Right lobe of liver (tissue), 6 donors: ENCODE results near the gene MCTP1. TPM values are rescaled to one million over a fixed set of nuclear protein-coding genes. Genes with fewer than 3 reads are reported as not detected.

Source experiments
- ATAC-seq, 4 donors: fragments of 200-7000 bp; cut with Tn5 transposase; one replicate each; pipeline ENCODE4 v1.9.1; 2020; ENCODE audit warnings: mild to moderate bottlenecking in 4 of 4, moderate library complexity in 4 of 4
- DNase-seq, 3 donors: peaks; one replicate each; pipeline ENCODE4 v3.0.0-alpha.2; 2020
- H3K27ac ChIP-seq, 3 donors: fragments of 200-600 bp; one replicate each; pipeline ENCODE4 v1.8.0; 2022
- H3K27me3 ChIP-seq, 2 donors: fragments of 200-600 bp; one replicate each; pipeline ENCODE4 v1.8.0; 2022
- H3K36me3 ChIP-seq, 4 donors: fragments of 200-600 bp; sonication (generic) in 1 of 4; one replicate each; pipeline versions ENCODE4 v1.5.1 to v1.8.0; 2017 to 2022; ENCODE audit warnings: control low read depth in 1 of 4
- H3K4me1 ChIP-seq, 4 donors: fragments of 200-600 bp; sonication (generic) in 1 of 4; one replicate each; pipeline versions ENCODE4 v1.5.1 to v1.8.0; 2017 to 2022; ENCODE audit warnings: control low read depth in 1 of 4
- H3K4me3 ChIP-seq, 3 donors: fragments of 200-600 bp; one replicate each; pipeline ENCODE4 v1.8.0; 2022
- H3K9me3 ChIP-seq, 4 donors: fragments of 200-600 bp; sonication (generic) in 1 of 4; one replicate each; pipeline versions ENCODE4 v1.5.1 to v1.8.0; 2017 to 2022; ENCODE audit warnings: control low read depth in 1 of 4
- CTCF ChIP-seq, 4 donors: fragments of 200-600 bp in 3 of 4; fragments of 450-650 bp in 1 of 4; IDR thresholded peaks; one replicate each; pipeline versions ENCODE4 v1.5.1 to v1.8.0; 2016 to 2022; ENCODE audit warnings: antibody characterized with exemption in 4 of 4, mild to moderate bottlenecking in 2 of 4
- POLR2A ChIP-seq: fragments of 450-650 bp; IDR thresholded peaks from one replicate; pipeline ENCODE4 v1.6.1; 2017; ENCODE audit warnings: antibody characterized with exemption, mild to moderate bottlenecking
- WGBS: methylation state at CpG from one replicate; pipeline ENCODE4 v1.1.6; 2018; ENCODE audit warnings: low coverage, low lambda C conversion rate; ENCODE audit not compliant: insufficient coverage; ENCODE audit errors: missing lambda C conversion rate; 5-methylcytosine and 5-hydroxymethylcytosine counted together
- intact Hi-C, 2 donors: fragments of 100-400 bp; cut with DNase I; formaldehyde crosslinking; loops; one replicate each; pipeline versions ENCODE4 v1.11.2 to v1.14.1; 2022
- total RNA-seq, 6 experiments: library from RNA; depleted of rRNA in 2 of 6; stranded (reverse); fragments of >200 nt in 2 of 6; fragmentation: NEBNext Ultra II Directional in 3 of 6; extraction: Animal tissue kit (Norgen Biotek cat#: 25700) in 3 of 6; gene quantifications; one replicate each; pipeline versions ENCODE4 v1.1.0 to v1.2.4, GENCODE V29; 2016 to 2023
- donor health status: DM: no; HTN: yes; CAD: no.
- donor health status: DM: no; HTN: no; CAD: no.
- donor health status: DM: no; HTN: no; CAD: no.
- donor health status: DM: no; HTN: yes; CAD: no.
- donor health status: DM: no; HTN: yes; CAD: no.

MCTP1 gene
- total RNA-seq, 6 experiments from 2014 or later: 1.2 to 5.9 (median 3.5) TPM

- Histone ChIP-seq H3K4me3 (no peak overlapping the region), H3K27ac (no peak overlapping the region), H3K36me3 (no peaks in the 10 kb centered on the region), H3K27me3 (no peaks in the 10 kb centered on the region), H3K4me1 (no peaks in the 10 kb centered on the region), H3K9me3 (no peaks in the 10 kb centered on the region)
- intact Hi-C loops: no loop called here
- no peak for ATAC-seq
- no peak for DNase-seq
- TF ChIP-seq CTCF (IDR thresholded peaks at IDR 0.05): no peak
- no peak for TF ChIP-seq POLR2A
- WGBS: 57% methylated on average over 8 of the region's 8 CpGs
Observed at GRCh38 chr5:95076395-95077185, 208.3 kb downstream of the MCTP1 start.

GRCh38 chr5:95075111-95075510, 209.8 kb downstream of the MCTP1 start:
- Histone ChIP-seq H3K4me3 (no peak overlapping the region), H3K4me1 (no peaks in the 10 kb centered on the region), H3K27me3 (no peaks in the 10 kb centered on the region), H3K9me3 (no peaks in the 10 kb centered on the region), H3K27ac (no peak overlapping the region), H3K36me3 (no peaks in the 10 kb centered on the region)
- intact Hi-C loops: no loop called here
- DNase-seq (no peak), ATAC-seq (no peak)
- 75% methylated on average over 1 of the region's 1 CpG for WGBS
- TF ChIP-seq POLR2A (no peak), CTCF (IDR thresholded peaks at IDR 0.05) (no peak)

- no peak for TF ChIP-seq POLR2A
- no peak for TF ChIP-seq CTCF (IDR thresholded peaks at IDR 0.05)
- intact Hi-C loops: no loop called here
- no peak for DNase-seq
- Histone ChIP-seq H3K9me3 (no peaks in the 10 kb centered on the region), H3K27me3 (no peaks in the 10 kb centered on the region), H3K4me3 (no peak overlapping the region), H3K27ac (no peak overlapping the region), H3K4me1 (no peaks in the 10 kb centered on the region), H3K36me3 (no peaks in the 10 kb centered on the region)
- ATAC-seq: no peak
Observed at GRCh38 chr5:95072281-95072680, 212.6 kb downstream of the MCTP1 start.

- Histone ChIP-seq H3K27ac (no peak overlapping the region), H3K9me3 (no peaks in the 10 kb centered on the region), H3K36me3 (no peaks in the 10 kb centered on the region), H3K4me1 (no peaks in the 10 kb centered on the region), H3K27me3 (no peaks in the 10 kb centered on the region), H3K4me3 (no peak overlapping the region)
- intact Hi-C loops: no loop called here
- TF ChIP-seq POLR2A: no peak
- TF ChIP-seq CTCF (IDR thresholded peaks at IDR 0.05): no peak
- no peak for DNase-seq
- WGBS: 49% methylated on average over 2 of the region's 5 CpGs
- ATAC-seq: no peak
Observed at GRCh38 chr5:95070866-95071265, 214.0 kb downstream of the MCTP1 start.
